ENCODE measurements around the gene SHISA9. TPM values are rescaled to one million over a fixed set of nuclear protein-coding genes. Genes with fewer than 3 reads are reported as not detected.

The SHISA9 gene
- total RNA-seq, 2 donors from 2014 or later, result 0.41 to 0.47 TPM

DNA sequence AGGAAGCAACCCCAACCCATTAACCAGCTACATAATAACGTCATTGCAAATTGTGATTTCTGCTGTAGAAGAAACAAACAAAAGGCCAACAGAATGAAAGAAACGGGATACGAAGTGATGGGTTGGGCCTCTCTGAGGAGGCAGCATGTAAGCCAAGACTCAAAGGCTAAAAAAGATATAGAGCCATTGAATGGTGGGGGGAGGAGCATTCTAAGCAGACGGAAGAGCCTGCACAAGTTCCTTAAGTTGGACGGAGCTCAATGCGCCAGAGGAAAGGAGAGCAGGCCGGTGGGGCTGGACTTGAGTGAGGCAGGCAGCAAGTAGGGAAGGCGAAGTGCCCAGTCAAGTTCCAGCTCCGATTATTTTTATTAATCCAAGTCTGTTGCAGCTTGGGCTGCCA is 160.3 kb downstream of the SHISA9 start:
- DNase-seq (ENCODE audit: low spot score), result no peak
- no peaks in the 10 kb centered on the region for H3K4me1 ChIP-seq
- no peak overlapping the region for H3K27ac ChIP-seq
- H3K36me3 ChIP-seq, result no peaks in the 10 kb centered on the region
- H3K9me3 ChIP-seq, result no peaks in the 10 kb centered on the region
- no peaks in the 10 kb centered on the region for H3K27me3 ChIP-seq
- no peak overlapping the region for H3K4me3 ChIP-seq
- TF ChIP-seq, protein P1, sequence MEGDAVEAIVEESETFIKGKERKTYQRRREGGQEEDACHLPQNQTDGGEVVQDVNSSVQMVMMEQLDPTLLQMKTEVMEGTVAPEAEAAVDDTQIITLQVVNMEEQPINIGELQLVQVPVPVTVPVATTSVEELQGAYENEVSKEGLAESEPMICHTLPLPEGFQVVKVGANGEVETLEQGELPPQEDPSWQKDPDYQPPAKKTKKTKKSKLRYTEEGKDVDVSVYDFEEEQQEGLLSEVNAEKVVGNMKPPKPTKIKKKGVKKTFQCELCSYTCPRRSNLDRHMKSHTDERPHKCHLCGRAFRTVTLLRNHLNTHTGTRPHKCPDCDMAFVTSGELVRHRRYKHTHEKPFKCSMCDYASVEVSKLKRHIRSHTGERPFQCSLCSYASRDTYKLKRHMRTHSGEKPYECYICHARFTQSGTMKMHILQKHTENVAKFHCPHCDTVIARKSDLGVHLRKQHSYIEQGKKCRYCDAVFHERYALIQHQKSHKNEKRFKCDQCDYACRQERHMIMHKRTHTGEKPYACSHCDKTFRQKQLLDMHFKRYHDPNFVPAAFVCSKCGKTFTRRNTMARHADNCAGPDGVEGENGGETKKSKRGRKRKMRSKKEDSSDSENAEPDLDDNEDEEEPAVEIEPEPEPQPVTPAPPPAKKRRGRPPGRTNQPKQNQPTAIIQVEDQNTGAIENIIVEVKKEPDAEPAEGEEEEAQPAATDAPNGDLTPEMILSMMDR (IDR thresholded peaks at IDR 0.05), result no peak

DNA sequence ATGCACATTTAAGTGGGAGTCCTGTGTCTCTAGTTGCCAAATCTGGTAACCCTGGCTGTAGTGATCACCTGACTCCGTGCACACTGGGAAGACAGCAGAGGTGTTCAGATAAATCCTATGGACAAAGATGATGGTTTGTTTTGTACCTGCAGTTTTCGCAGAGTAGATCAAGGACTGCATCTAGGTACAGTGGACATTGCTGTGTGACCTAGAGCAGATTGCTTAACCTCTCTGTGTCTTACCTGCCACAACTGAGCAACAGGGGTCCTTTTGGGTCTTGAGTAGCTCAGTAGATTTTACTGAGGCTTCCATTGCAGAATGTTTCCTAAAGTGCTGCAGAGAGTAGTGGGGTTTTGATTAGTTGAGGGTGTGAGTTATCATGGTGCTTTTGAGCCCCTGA is 160.8 kb downstream of the SHISA9 start:
- no peak for DNase-seq (ENCODE audit: low spot score)
- H3K4me1 ChIP-seq, result no peaks in the 10 kb centered on the region
- no peak overlapping the region for H3K4me3 ChIP-seq
- no peak overlapping the region for H3K27ac ChIP-seq
- H3K9me3 ChIP-seq, result no peaks in the 10 kb centered on the region
- TF ChIP-seq, protein P1 (IDR thresholded peaks at IDR 0.05), result no peak
- no peaks in the 10 kb centered on the region for H3K36me3 ChIP-seq
- no peaks in the 10 kb centered on the region for H3K27me3 ChIP-seq

DNA sequence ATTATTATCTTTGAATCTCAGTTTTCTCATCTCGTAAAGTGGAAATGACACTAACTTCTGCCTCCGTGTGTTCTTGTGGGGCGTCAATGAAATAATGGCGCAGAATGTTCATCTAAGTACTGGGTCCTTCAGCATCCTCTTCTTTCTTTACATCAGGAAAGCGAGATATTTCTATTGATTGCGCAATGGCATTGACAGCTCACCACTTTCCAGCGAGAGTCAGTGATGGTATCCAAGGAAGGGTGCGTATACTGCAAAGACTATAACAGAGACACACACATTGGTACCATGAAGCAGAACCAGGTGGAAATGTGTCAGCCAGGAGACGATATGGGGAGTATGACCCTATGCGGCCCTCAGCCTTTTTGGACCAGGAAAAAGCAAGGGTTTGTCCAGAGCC is 162.1 kb downstream of the SHISA9 start:
- H3K4me1 ChIP-seq, result no peaks in the 10 kb centered on the region
- H3K27ac ChIP-seq, result no peak overlapping the region
- no peak overlapping the region for H3K4me3 ChIP-seq
- DNase-seq (ENCODE audit: low spot score), result no peak
- TF ChIP-seq, protein P1 (IDR thresholded peaks at IDR 0.05), result no peak
- H3K27me3 ChIP-seq, result no peaks in the 10 kb centered on the region
- H3K36me3 ChIP-seq, result no peaks in the 10 kb centered on the region
- H3K9me3 ChIP-seq, result no peaks in the 10 kb centered on the region

DNA sequence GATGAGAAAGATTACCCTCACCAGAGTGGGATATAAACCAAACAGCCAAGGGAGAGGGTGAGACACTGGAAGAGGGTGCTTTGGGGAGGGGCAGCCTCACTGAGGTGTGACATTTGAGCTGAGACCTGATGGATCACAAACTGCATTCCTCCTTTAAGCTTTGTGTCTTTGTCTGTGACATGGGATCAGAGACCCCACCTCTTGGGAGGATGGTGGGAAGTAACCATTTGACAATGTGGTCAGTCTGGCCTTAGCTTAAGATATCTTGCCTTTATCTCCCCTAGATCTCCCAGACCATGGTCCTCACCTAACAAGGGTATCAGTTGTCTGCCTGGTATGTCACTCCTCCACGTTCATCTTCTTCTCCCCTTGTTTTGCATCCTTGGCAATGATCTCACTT is 163.4 kb downstream of the SHISA9 start:
- Histone ChIP-seq H3K36me3 (no peaks in the 10 kb centered on the region), H3K4me1 (no peaks in the 10 kb centered on the region), H3K27ac (no peak overlapping the region), H3K4me3 (no peak overlapping the region), H3K27me3 (no peaks in the 10 kb centered on the region), H3K9me3 (no peaks in the 10 kb centered on the region)
- TF ChIP-seq, protein P1 (IDR thresholded peaks at IDR 0.05), result no peak
- no peak for DNase-seq (ENCODE audit: low spot score)

DNA sequence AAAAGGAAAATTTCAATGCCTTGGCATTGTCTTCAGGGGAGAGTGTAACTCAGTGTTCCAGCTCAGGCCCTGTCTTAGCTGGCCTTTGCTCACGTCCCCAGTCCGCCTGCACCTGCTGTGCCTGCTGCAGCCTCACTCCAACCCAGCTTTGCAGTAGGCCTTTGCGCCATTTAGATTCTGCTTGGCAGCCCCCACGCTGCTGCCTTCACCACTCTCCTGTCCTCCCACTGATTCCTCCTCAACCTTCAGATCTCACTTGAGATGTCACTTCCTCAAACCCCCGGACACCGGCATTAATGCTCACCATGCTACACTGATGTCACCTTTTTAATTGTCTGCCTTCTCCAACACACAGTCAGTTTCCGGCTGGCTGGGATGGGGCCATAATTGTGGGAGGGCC is 166.2 kb downstream of the SHISA9 start:
- TF ChIP-seq, protein P1 (IDR thresholded peaks at IDR 0.05), result no peak
- no peak for DNase-seq (ENCODE audit: low spot score)
- no peaks in the 10 kb centered on the region for H3K36me3 ChIP-seq
- H3K27ac ChIP-seq, result no peak overlapping the region
- H3K4me3 ChIP-seq, result no peak overlapping the region
- no peaks in the 10 kb centered on the region for H3K4me1 ChIP-seq
- no peaks in the 10 kb centered on the region for H3K27me3 ChIP-seq
- H3K9me3 ChIP-seq, result no peaks in the 10 kb centered on the region

DNA sequence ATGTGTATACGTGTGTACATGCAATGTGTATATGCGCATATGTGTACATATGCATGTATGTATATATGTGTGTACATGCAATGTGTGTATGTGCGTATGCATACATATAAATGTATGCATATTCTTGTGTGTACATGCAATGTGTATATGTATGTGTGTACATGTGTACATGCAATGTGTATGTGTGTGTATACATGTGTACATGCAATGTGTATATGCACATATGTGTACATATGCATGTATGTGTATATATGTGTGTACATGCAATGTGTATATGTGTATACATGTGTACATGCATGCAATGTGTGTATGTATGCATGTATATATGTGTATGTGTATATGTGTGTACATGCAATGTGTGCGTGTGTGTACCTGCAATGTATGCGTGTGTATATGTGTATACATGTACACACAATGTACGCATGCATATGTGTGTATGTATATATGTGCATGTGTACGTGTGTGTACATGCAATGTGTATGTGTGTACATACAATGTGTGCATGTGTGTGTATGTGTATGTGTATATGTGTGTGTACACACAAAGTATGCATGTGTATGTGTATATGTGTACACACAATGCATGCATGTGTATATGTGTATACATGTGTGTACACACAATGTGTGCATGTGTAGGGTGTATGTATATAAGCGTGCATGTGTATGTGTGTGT is 167.7 kb downstream of the SHISA9 start:
- TF ChIP-seq, protein P1 (IDR thresholded peaks at IDR 0.05), result no peak
- no peak overlapping the region for H3K27ac ChIP-seq
- no peaks in the 10 kb centered on the region for H3K36me3 ChIP-seq
- no peaks in the 10 kb centered on the region for H3K4me1 ChIP-seq
- H3K27me3 ChIP-seq, result no peaks in the 10 kb centered on the region
- no peaks in the 10 kb centered on the region for H3K9me3 ChIP-seq
- no peak overlapping the region for H3K4me3 ChIP-seq
- no peak for DNase-seq (ENCODE audit: low spot score)
